GM21526 (cell line): ENCODE data around the gene IQSEC3.
A peak's percentile ranks its signal among the peaks of the same experiment; 100 is the strongest.
"Not testable (repeated sequence)": the region's sequence is repeated elsewhere in the genome, so short reads cannot be mapped to it uniquely, and the experiment has no call there.

Experiments used
- ATAC-seq: cut with Tn5 transposase; IDR thresholded peaks from one replicate; pipeline ENCODE4 v1.9.1; 2021; ENCODE audit warnings: moderate library complexity; ENCODE audit not compliant: unreplicated experiment, low FRiP score

Gene IQSEC3

GRCh38 chr12:210277-211141, 143.9 kb downstream of the IQSEC3 start:
- no peak for ATAC-seq

DNA sequence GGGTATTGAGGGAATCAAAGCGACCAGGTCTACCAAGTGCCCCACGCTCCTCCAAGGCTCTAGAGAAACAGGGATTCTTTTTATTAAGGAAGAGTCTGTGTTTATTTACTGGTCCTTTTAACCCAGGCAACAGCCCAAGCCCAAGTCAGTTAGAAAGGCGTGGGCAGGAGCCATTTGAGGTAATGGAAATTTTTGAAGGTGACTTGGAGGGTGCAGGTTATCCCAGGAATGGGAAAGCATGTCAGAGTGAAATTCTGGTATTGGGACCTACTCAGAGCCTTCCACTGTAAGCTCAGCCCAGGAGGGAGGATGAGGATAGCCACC, 144.5 kb downstream of the IQSEC3 start:
- no peak for ATAC-seq

DNA sequence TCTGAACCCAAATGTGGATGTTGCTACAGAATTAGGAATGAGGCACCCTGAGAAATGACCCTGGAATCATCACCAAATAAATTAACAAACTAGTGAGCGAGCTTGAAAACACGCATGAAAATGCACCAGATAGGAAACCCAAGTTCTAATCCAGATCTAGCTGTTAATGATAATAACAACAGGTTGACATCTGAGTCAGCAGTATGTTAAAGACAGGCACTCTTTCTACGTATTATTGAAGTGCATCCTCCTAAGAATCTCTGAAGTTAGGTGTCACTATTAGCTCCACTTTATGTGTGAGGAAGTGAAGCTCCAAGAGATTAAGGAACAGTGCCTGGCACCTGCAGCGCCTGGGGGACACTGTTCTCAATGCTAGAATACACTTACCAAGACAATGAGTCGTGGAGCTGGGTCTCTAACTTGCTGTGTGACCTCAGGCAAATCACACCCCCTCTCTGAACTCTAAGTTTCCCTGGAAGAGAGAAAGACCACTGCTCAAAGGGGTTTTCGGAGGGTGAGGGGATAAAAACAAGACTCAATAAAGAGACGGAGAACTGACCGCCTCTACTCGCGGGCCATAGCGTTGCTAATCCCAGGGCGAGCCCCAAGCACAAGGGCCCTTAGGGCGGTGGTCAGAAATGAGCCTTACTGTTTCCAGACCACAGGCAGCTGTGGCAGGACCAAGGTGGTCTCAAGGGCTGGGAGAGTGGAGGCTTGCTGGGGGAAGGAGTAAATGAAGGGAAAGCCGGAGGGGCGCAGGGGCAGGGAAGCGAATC, 145.3 kb downstream of the IQSEC3 start:
- ATAC-seq, result no peak

- ATAC-seq, result no peak
Observed at GRCh38 chr12:212415-212714, 145.8 kb downstream of the IQSEC3 start.

GRCh38 chr12:212715-213526, 146.4 kb downstream of the IQSEC3 start:
- ATAC-seq, result no peak

- ATAC-seq, result no peak
Observed at GRCh38 chr12:213527-213932, 147.0 kb downstream of the IQSEC3 start.

DNA sequence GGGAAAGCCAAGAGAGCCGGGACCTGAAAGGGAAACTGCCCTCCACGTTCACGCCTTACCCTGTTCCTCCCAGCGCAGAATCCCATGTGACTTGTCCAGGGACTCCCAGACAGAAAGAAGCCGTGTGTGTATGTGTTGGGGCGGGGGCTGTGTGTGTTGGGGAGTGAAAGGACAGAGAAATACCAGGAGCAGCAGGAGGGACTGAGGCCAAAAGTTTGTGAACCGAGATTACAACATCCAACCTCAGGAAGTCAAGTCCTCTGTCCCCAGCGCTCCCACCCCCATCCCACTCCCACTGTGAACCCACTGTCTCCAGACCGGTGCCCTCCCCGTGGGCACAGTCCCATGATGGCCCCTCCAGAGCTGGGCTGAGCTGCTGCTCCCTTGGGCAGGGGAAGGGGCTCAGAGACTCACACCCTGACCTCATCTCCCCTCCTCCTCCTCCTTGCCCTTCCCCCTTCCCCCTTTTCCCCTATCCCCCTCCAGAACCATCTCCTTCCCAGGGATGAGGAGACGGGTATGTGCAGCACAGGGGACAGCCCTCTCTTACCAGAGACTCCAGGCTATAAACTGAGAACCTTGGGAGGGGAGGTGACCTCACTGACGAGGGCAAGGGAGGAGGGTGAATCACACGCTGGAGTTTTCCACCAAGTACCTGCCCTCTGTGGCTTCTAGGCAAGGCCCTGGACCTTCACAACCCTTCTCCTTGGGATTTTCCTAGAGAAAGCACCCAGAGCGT, 147.6 kb downstream of the IQSEC3 start, which contains the start of gene SLC6A12:
Gene SLC6A12, minus strand, starts transcription at position 155 of the 739 bp plus-strand sequence. CDS start 4,171 bp downstream, outside the sequence.
- ATAC-seq, result no peak

DNA sequence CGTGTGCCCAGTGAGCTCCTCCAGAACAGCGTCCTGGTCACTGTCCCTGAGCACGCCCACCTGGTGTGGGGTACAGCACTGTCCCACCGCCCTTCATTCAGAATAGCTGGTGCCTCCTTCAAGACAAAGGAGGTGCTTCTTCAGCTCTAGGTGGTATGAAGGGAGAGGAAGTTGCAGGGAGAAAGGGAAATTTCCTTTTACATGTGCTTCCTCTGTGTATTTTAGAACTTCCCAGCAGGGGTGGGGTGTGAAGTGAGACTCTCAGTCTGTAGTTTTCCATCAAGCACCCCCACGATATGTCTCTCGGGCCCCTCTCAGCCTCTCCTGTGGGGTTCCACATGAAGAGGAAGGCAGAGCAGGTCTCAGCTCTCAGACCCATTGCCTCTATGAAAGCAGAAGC, 148.5 kb downstream of the IQSEC3 start:
- no peak for ATAC-seq

GRCh38 chr12:217029-217428, 150.5 kb downstream of the IQSEC3 start:
- ATAC-seq, result not testable (repeated sequence)

- ATAC-seq, result no peak
Observed at GRCh38 chr12:218221-218620, 151.7 kb downstream of the IQSEC3 start.

DNA sequence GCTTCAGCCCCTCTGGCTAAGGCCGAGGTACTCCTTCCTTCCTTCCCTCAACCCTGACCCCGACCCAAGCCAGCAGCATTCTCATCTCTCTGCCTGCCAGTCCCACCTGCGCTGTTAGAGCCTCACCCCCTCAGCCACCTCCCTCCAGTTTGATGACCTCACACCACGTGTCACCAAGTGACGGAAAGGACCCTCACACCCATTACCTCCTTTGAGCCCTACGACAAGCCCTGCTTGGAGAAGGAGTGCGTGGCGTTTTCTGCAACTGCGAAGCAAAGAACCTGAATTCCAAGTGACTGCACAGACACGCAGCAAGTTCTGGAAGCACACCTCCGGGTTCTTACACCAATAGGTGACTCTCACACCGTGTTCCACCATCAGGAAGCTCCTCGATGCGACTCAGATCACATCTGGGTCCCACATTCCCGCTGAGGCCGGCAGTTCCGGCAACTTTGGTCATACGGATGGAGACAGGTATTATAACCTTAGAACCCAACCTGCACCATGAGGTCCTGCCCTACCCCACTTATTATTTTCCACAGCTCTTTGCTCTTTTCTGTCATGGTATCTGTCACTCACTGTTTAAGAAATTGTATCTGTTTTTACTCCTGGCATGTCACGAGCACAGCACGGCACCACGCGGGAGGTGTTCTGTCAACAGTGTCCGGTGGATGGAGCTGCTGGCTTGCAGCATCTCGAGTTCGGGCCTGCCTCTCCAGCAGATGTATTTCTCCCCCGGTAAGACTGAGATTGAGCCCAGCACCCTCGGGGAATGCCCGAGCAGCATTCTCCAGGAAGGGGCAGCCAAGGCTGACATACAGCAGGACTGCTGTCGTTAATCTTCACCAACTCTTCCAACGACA, 152.4 kb downstream of the IQSEC3 start:
- no peak for ATAC-seq

- ATAC-seq, result peak; percentile 71
Observed at GRCh38 chr12:219891-220352, 153.4 kb downstream of the IQSEC3 start.

DNA sequence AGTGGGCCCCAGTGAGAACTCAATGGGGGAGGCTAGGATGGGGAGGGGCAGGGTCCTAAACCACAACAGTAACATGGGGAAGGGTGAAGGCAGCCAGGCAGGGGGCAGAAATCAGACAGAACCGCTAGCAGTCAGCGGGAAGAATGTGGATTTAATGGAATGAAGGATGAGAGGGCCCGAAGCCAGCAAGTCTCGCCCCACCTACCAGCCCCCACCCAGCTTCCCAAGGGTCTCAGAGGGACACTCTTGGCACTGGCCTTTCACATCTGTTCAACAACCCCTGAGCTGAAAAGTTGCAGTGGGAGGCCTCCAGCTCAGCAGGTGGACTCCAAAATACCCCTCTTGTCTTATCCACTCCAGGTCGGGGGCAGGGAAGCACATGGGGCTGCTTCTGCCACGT, 153.9 kb downstream of the IQSEC3 start:
- ATAC-seq, result no peak

DNA sequence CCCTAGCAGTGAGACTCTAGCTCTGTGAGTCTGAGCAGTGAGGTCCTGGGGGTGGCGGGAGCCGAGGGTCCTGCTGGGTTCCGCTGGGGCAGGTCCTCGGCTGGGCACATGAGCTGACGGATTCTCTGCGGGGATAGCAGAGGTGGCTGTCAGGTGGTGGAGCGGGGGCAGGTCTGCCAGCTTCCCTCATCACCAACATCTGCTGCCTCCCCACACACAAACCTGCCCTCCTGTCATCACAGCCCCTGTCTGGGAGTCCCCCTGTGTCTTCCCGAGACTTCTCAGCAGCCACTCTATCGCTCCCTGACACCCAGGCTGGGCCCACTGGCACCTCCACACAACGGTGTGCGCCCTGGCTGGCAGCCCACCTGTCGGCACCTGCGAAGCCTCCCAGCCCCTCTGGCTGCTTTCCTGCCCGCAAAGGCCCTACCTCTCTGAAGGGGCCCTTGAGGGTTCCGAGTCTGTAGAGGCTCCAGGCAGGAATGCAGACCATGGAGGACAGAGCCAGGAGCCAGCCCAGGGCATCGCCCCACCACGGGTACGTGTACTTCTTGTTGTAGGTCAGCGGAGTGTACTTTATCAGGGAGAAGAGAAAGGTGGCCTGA, 154.5 kb downstream of the IQSEC3 start:
- no peak for ATAC-seq

- ATAC-seq, result no peak
Observed at GRCh38 chr12:221736-222135, 155.2 kb downstream of the IQSEC3 start.

DNA sequence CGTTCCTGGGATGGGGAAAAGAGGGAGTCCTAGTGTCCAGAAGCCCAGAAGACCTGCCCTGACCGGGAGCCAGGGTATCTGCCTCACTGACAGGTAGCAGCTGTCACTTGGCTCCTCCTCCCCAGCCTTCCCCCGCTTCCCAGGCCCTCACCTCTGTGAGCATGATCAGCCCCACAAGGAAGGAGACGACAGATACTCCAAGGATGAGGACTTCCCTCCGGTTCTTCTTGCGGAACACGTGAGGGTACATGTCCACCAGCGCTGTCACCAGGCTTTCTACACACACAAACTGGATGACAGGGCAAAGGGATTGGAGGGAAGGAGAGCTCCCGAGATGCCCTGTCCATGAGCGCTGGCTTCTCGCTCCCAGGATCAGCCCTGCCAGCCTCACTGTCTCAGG, 157.3 kb downstream of the IQSEC3 start:
- no peak for ATAC-seq

DNA sequence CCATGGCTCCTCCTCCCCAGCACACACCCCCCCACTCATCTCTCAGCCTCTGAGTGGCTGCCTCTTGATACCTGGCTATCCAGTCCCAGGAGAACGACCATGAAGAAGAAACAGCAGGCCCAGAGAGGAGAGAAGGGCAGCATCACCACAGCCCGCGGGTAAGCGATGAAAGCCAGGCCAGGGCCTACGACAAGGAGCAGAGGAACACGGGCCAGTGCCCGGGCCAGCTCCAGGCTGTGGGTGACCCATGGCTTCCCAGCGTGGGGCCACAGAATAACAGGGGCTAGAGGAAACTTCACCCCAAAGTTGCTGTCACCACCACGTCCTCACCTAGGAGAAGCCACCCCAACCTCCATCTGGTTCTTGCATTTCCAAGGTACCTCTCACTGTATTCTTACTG, 157.8 kb downstream of the IQSEC3 start:
- ATAC-seq, result no peak

GRCh38 chr12:225012-225411, 158.4 kb downstream of the IQSEC3 start:
- no peak for ATAC-seq

DNA sequence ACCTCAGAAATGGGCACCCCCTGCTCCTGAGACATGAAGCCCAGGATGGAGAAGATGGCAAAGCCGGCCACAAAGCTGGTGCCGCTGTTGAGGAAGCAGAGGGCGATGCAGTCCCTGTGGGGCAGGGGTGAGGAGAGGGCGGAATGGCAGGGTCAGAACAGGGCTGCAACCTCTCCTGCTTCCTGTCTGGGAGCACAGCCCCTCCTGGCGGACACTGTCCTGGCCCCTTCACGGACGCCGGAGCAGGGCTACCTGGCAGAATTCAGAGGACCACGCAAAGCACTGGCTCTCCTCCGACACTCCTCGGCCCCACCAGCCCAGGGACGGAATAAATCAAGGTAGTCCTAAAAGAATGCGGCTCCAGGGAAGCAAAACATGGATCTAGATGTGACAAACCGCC, 159.8 kb downstream of the IQSEC3 start:
- ATAC-seq, result no peak
